ENCODE results near the gene CNNM2. TPM values are rescaled to one million over a fixed set of nuclear protein-coding genes. Genes with fewer than 3 reads are reported as not detected.

Gene CNNM2
- total and polyA plus RNA-seq, 11 donors, result 1.3 to 6.3 (median 3.4) TPM

DNA sequence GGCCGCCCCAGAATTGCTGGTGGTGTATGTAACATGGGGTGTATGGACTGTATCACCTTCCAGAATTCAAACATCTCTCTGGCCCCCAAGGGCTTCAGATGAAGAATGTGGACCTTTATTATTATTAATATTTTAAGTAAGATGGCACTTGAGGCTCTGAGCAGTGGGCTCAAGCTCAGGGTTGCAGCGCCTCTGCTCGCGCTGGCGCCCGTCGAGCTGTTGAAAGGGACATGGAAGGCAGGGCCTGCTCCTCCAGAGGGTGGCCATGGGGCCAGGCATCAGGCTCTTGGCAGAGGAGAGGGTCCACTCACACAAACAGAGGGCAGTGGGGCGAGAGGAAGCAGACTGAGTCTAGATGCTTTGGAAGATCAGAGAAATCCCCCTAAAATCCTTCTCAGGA, 154.8 kb downstream of the CNNM2 start:
- no peak overlapping the region for H3K4me3 ChIP-seq
- intact Hi-C loops (cut with DNase I), result loop anchor here in 5 of 10 donors (2.0 to 10.0 kb wide), 3 partner anchors 156 to 238 kb away; partner anchors contain the start of gene CYP17A1 (in 2 of the 5)
- peaks cover 0 to 18% (median 0%) of the 10 kb centered on the region in 12 donors for H3K4me1 ChIP-seq
- DNase-seq (no peak), ATAC-seq (no peak)
- WGBS, 4 donors, result 95 to 99% (median 98%) methylated on average over 8 of the region's 8 CpGs
- peaks cover 0 to 49% (median 27%) of the 10 kb centered on the region in 9 donors for H3K36me3 ChIP-seq
- no peak overlapping the region for H3K27ac ChIP-seq
- no peaks in the 10 kb centered on the region for H3K27me3 ChIP-seq
- no peaks in the 10 kb centered on the region for H3K9me3 ChIP-seq
- TF ChIP-seq POLR2A (IDR thresholded peaks at IDR 0.05), result no peak
- TF ChIP-seq, protein P1, sequence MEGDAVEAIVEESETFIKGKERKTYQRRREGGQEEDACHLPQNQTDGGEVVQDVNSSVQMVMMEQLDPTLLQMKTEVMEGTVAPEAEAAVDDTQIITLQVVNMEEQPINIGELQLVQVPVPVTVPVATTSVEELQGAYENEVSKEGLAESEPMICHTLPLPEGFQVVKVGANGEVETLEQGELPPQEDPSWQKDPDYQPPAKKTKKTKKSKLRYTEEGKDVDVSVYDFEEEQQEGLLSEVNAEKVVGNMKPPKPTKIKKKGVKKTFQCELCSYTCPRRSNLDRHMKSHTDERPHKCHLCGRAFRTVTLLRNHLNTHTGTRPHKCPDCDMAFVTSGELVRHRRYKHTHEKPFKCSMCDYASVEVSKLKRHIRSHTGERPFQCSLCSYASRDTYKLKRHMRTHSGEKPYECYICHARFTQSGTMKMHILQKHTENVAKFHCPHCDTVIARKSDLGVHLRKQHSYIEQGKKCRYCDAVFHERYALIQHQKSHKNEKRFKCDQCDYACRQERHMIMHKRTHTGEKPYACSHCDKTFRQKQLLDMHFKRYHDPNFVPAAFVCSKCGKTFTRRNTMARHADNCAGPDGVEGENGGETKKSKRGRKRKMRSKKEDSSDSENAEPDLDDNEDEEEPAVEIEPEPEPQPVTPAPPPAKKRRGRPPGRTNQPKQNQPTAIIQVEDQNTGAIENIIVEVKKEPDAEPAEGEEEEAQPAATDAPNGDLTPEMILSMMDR (IDR thresholded peaks at IDR 0.05), result no peak

DNA sequence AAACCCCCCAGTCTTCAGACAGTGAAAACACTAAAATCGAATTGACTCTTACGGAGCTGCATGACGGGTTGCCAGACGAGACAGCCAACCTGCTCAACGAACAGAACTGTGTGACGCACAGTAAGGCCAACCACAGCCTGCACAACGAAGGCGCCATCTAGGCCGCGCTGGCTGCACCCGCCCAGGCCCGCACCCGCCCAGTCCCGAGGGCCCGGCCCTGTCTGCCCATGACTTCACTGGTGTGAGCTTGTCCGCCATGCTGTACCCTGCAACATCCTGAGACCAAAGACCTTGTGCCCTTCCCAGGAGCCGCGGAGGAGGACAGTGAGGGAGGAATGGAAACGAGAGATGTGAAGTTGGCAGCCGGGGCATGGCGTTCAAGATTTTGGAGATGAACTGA, 158.9 kb downstream of the CNNM2 start:
- H3K4me1 ChIP-seq, result no peaks in the 10 kb centered on the region
- ATAC-seq (no peak), DNase-seq (no peak)
- H3K4me3 ChIP-seq, result no peak overlapping the region
- TF ChIP-seq POLR2A (IDR thresholded peaks at IDR 0.05), result no peak
- TF ChIP-seq, protein P1 (IDR thresholded peaks at IDR 0.05), result no peak
- H3K27me3 ChIP-seq, result no peaks in the 10 kb centered on the region
- H3K36me3 ChIP-seq, result peaks cover 0 to 56% (median 33%) of the 10 kb centered on the region in 9 donors
- WGBS, 4 donors, result 93 to 99% (median 97%) methylated on average over 21 of the region's 21 CpGs
- no peak overlapping the region for H3K27ac ChIP-seq
- intact Hi-C loops (cut with DNase I), result loop anchor here in 2 of 10 donors (10.0 kb wide), 1 partner anchor 242 kb away; the partner anchor contains the start of gene CYP17A1 (in 2 of the 2)
- H3K9me3 ChIP-seq, result no peaks in the 10 kb centered on the region

GRCh38 chr10:103077491-103078308, 159.6 kb downstream of the CNNM2 start:
- Histone ChIP-seq H3K9me3 (no peaks in the 10 kb centered on the region), H3K4me1 (no peaks in the 10 kb centered on the region), H3K27me3 (no peaks in the 10 kb centered on the region), H3K36me3 (peaks cover 0 to 61% (median 30%) of the 10 kb centered on the region in 9 donors), H3K4me3 (no peak overlapping the region), H3K27ac (no peak overlapping the region)
- intact Hi-C loops (cut with DNase I), result loop anchor here in 2 of 10 donors (10.0 kb wide), 1 partner anchor 243 kb away; the partner anchor contains the start of gene CYP17A1 (in 2 of the 2)
- no peak for DNase-seq
- no peak for TF ChIP-seq POLR2A (IDR thresholded peaks at IDR 0.05)
- TF ChIP-seq, protein P1 (IDR thresholded peaks at IDR 0.05), result no peak
- WGBS, 4 donors, result 77 to 85% (median 82%) methylated on average over 14 to 16 of the region's 16 CpGs
- no peak for ATAC-seq

- Histone ChIP-seq H3K27me3 (no peaks in the 10 kb centered on the region), H3K4me3 (no peak overlapping the region), H3K9me3 (no peaks in the 10 kb centered on the region), H3K36me3 (peaks cover 0 to 62% (median 30%) of the 10 kb centered on the region in 9 donors), H3K4me1 (no peaks in the 10 kb centered on the region), H3K27ac (no peak overlapping the region)
- no peak for DNase-seq
- ATAC-seq, result no peak
- WGBS, 4 donors, result 83 to 89% (median 88%) methylated on average over 3 of the region's 3 CpGs
- TF ChIP-seq POLR2A (IDR thresholded peaks at IDR 0.05), result no peak
- TF ChIP-seq, protein P1 (IDR thresholded peaks at IDR 0.05), result no peak
- intact Hi-C loops (cut with DNase I), result loop anchor here in 2 of 10 donors (10.0 kb wide), 1 partner anchor 243 kb away; the partner anchor contains the start of gene CYP17A1 (in 2 of the 2)
Measured at GRCh38 chr10:103078309-103078615, 160.2 kb downstream of the CNNM2 start.

Data from heart left ventricle (tissue), 16 donors.